GM23338 (cell line): ENCODE data around the gene CTDSP2. TPM values are rescaled to one million over a fixed set of nuclear protein-coding genes. Genes with fewer than 3 reads are reported as not detected.

Experiments
- ATAC-seq: fragments of 200-7000 bp; cut with Tn5 transposase; 3 replicates; pipeline ENCODE4 v1.9.1; 2020
- DNase-seq: peaks from one replicate; pipeline ENCODE4 v3.0.0-alpha.2; 2015; ENCODE audit warnings: low spot score
- H2AFZ ChIP-seq: fragments of 200-600 bp; sonication (generic); 2 replicates; pipeline ENCODE4 v1.8.0; 2016; ENCODE audit warnings: antibody characterized with exemption, mild to moderate bottlenecking, moderate library complexity
- H3F3A ChIP-seq: fragments of 200-600 bp; sonication (generic); replicated peaks from 2 replicates; pipeline ENCODE4 v1.8.0; 2017; ENCODE audit warnings: antibody characterized with exemption, mixed run types, low read depth
- H3K27ac ChIP-seq: fragments of 200-600 bp; sonication (generic); 2 replicates; pipeline ENCODE4 v1.6.1; 2016; ENCODE audit warnings: low read depth
- H3K27me3 ChIP-seq: fragments of 200-600 bp; sonication (generic); 2 replicates; pipeline ENCODE4 v1.8.0; 2016; ENCODE audit warnings: mild to moderate bottlenecking, mixed run types, moderate library complexity; ENCODE audit not compliant: insufficient read depth
- H3K36me3 ChIP-seq: fragments of 200-600 bp; sonication (generic); 2 replicates; pipeline ENCODE4 v1.8.0; 2016; ENCODE audit warnings: mild to moderate bottlenecking; ENCODE audit not compliant: insufficient read depth
- H3K4me1 ChIP-seq: fragments of 200-600 bp; sonication (generic); 2 replicates; pipeline ENCODE4 v1.8.0; 2016; ENCODE audit warnings: mild to moderate bottlenecking, moderate library complexity; ENCODE audit not compliant: insufficient read depth
- H3K4me2 ChIP-seq: fragments of 200-600 bp; sonication (generic); 2 replicates; pipeline ENCODE4 v1.7.1; 2017; ENCODE audit warnings: mixed run types
- H3K4me3 ChIP-seq: fragments of 200-600 bp; sonication (generic); 2 replicates; pipeline ENCODE4 v1.6.1; 2016; ENCODE audit warnings: mixed run types
- H3K79me2 ChIP-seq: fragments of 200-600 bp; sonication (generic); replicated peaks from 2 replicates; pipeline ENCODE4 v1.8.0; 2017; ENCODE audit warnings: mild to moderate bottlenecking; ENCODE audit not compliant: insufficient read depth
- H3K9me2 ChIP-seq: fragments of 200-600 bp; sonication (generic); 2 replicates; pipeline ENCODE4 v1.8.0; 2017; ENCODE audit not compliant: insufficient read depth
- H4K20me1 ChIP-seq: fragments of 200-600 bp; sonication (generic); replicated peaks from 2 replicates; pipeline ENCODE4 v1.8.0; 2017; ENCODE audit warnings: mild to moderate bottlenecking; ENCODE audit not compliant: insufficient read depth
- H3K27ac Mint-ChIP-seq: 2 replicates; pipeline ENCODE4 v1.8.0; 2020; ENCODE audit warnings: inconsistent platforms, mild to moderate bottlenecking, moderate library complexity, mixed read lengths
- H3K27me3 Mint-ChIP-seq: 3 replicates; pipeline ENCODE4 v1.8.0; 2022; ENCODE audit warnings: low read depth, mild to moderate bottlenecking, moderate library complexity, mixed read lengths, inconsistent platforms; ENCODE audit not compliant: insufficient read depth, poor library complexity
- H3K36me3 Mint-ChIP-seq: 3 replicates; pipeline ENCODE4 v1.8.0; 2021; ENCODE audit warnings: low read depth, mild to moderate bottlenecking, inconsistent platforms, moderate library complexity, mixed read lengths
- H3K4me1 Mint-ChIP-seq: 3 replicates; pipeline ENCODE4 v1.8.0; 2020; ENCODE audit warnings: mild to moderate bottlenecking, inconsistent platforms, mixed read lengths
- H3K4me3 Mint-ChIP-seq: 3 replicates; pipeline ENCODE4 v1.8.0; 2021; ENCODE audit warnings: moderate library complexity, mild to moderate bottlenecking, inconsistent platforms, mixed read lengths
- H3K9me3 Mint-ChIP-seq: 3 replicates; pipeline ENCODE4 v1.8.0; 2020; ENCODE audit warnings: moderate library complexity, mild to moderate bottlenecking, inconsistent platforms, mixed read lengths
- CREB1 ChIP-seq: fragments of 250-450 bp; sonication (Bioruptor Pico); IDR thresholded peaks from 2 replicates; pipeline ENCODE4 v1.5.0; 2020; ENCODE audit warnings: low read depth, mild to moderate bottlenecking, moderate library complexity
- CTCF ChIP-seq, 2 experiments: fragments of 200-600 bp in 1 of 2; sonication (generic) in 1 of 2; conservative IDR thresholded peaks; 2 replicates each; pipeline versions ENCODE4 v1.5.1 to v1.6.1; 2016 to 2017; ENCODE audit warnings: antibody characterized with exemption in 2 of 2, low read depth in 2 of 2, mild to moderate bottlenecking in 2 of 2, moderate library complexity in 1 of 2
- ETS1 ChIP-seq: IDR thresholded peaks from 2 replicates; pipeline ENCODE4 v1.6.1; 2016; ENCODE audit warnings: antibody characterized with exemption
- EZH2 ChIP-seq: fragments of 200-600 bp; sonication (generic); IDR thresholded peaks from one replicate; pipeline ENCODE4 v1.8.0; 2017; ENCODE audit warnings: antibody characterized with exemption, mild to moderate bottlenecking, low read depth; ENCODE audit not compliant: unreplicated experiment
- EZH2phosphoT487 ChIP-seq: fragments of 200-600 bp; sonication (generic); IDR thresholded peaks from one replicate; pipeline ENCODE4 v1.8.1; 2018; ENCODE audit warnings: antibody characterized with exemption; ENCODE audit not compliant: unreplicated experiment
- JUNB ChIP-seq: IDR thresholded peaks from one replicate; pipeline ENCODE4 v1.6.1; 2016; ENCODE audit warnings: antibody characterized with exemption; ENCODE audit not compliant: unreplicated experiment
- NANOG ChIP-seq: IDR thresholded peaks from 2 replicates; pipeline ENCODE4 v1.6.1; 2016; ENCODE audit warnings: antibody characterized with exemption, borderline replicate concordance
- POLR2AphosphoS5 ChIP-seq: IDR thresholded peaks from 2 replicates; pipeline ENCODE4 v1.6.1; 2016; ENCODE audit warnings: antibody characterized with exemption, low read depth
- REST ChIP-seq: IDR thresholded peaks from one replicate; pipeline ENCODE4 v1.6.1; 2018; ENCODE audit warnings: antibody characterized with exemption; ENCODE audit not compliant: unreplicated experiment
- STAT1 ChIP-seq: IDR thresholded peaks from one replicate; pipeline ENCODE4 v1.6.1; 2016; ENCODE audit warnings: antibody characterized with exemption; ENCODE audit not compliant: unreplicated experiment
- ZNF114 ChIP-seq: fragments of 250-450 bp; sonication (Bioruptor Pico); IDR thresholded peaks from 2 replicates; pipeline ENCODE4 v1.5.0; 2020; ENCODE audit warnings: mild to moderate bottlenecking, moderate library complexity
- ZNF331 ChIP-seq: fragments of 250-450 bp; sonication (Bioruptor Pico); IDR thresholded peaks from 2 replicates; pipeline ENCODE4 v1.5.0; 2020; ENCODE audit warnings: low read depth, mild to moderate bottlenecking, moderate library complexity
- ZNF462 ChIP-seq: fragments of 250-450 bp; sonication (Bioruptor Pico); IDR thresholded peaks from 2 replicates; pipeline ENCODE4 v1.5.0; 2020; ENCODE audit warnings: mild to moderate bottlenecking, moderate library complexity
- polyA plus RNA-seq: library from polyadenylated mRNA; unstranded; fragments of >200 nt; fragmentation: Nextera tagmentation; extraction: Ambion mirVana; gene quantifications from 2 replicates; pipeline ENCODE4 v1.2.1, GENCODE V29; 2016
- total RNA-seq: library from RNA; depleted of rRNA; stranded (reverse); fragments of >200 nt; shearing (Covaris generic); gene quantifications from 2 replicates; pipeline ENCODE4 v1.2.3, GENCODE V29; 2014

CTDSP2 gene
- total and polyA plus RNA-seq, 2 experiments from 2014 or later: 22.8 to 81.9 TPM

- Mint-ChIP-seq H3K4me1 (peaks cover 55% of the 10 kb centered on the region), H3K27ac (no peak overlapping the region), H3K27me3 (peaks cover 21% of the 10 kb centered on the region), H3K36me3 (no peaks in the 10 kb centered on the region; the same call in 2 of the 3 replicates), H3K4me3 (no peak overlapping the region), H3K9me3 (no peaks in the 10 kb centered on the region)
- Histone ChIP-seq H3K4me1 (peaks cover 37% of the 10 kb centered on the region), H3K9me2 (no peaks in the 10 kb centered on the region), H3K4me3 (no peak overlapping the region), H2AFZ (0 out of 2 replicates have a peak overlapping the region, but pooled peaks have one; percentile 66), H4K20me1 (no peaks in the 10 kb centered on the region), H3K27me3 (peaks cover 14% of the 10 kb centered on the region; the same call in 1 of the 2 replicates), H3K4me2 (no peak overlapping the region), H3F3A (0 out of 2 replicates have a peak, but pooled peaks cover 5% of the 10 kb centered on the region), H3K27ac (no peak overlapping the region), H3K36me3 (no peaks in the 10 kb centered on the region), H3K79me2 (no peaks in the 10 kb centered on the region)
- DNase-seq (no peak), ATAC-seq (no peak)
- TF ChIP-seq ZNF331 (CRISPR knock-in tag): no peak
- no peak for TF ChIP-seq ZNF114 (CRISPR knock-in tag)
- no peak for TF ChIP-seq EZH2
- TF ChIP-seq JUNB: no peak
- TF ChIP-seq ZNF462: no peak
- TF ChIP-seq CTCF (conservative IDR thresholded peaks at IDR 0.05; ENCODE audit: low read depth in 2 of 2): no peak
- no peak for TF ChIP-seq REST
- no peak for TF ChIP-seq EZH2phosphoT487
- TF ChIP-seq NANOG: no peak
- no peak for TF ChIP-seq POLR2AphosphoS5
- TF ChIP-seq CREB1 (CRISPR knock-in tag): no peak
- no peak for TF ChIP-seq STAT1
- TF ChIP-seq ETS1: no peak
These were observed 45.9 kb upstream of the CTDSP2 start for GRCh38 chr12:57892232-57892972.
